Activated T-cell treated with anti-CD3 and anti-CD28 coated beads for 24 hours (primary cell): ENCODE measurements around the gene TECR.
"Not testable (repeated sequence)": the region's sequence is repeated elsewhere in the genome, so short reads cannot be mapped to it uniquely, and the experiment has no call there.

Source experiments
- DNase-seq: peaks from one replicate; pipeline ENCODE4 v3.0.0-alpha.2; 2020; ENCODE audit warnings: low read depth

Gene TECR

GRCh38 chr19:14529254-14530004 is at the start of gene TECR:
TECR (plus strand) TSS chr19:14529594; CDS start chr19:14529697, 103 bp downstream.
- DNase-seq, result peak; percentile 100

GRCh38 chr19:14479975-14480699 is 49.3 kb upstream of the TECR start:
- peak; percentile 64 for DNase-seq

- no peak for DNase-seq
Observed at GRCh38 chr19:14480700-14481079, 48.7 kb upstream of the TECR start.

- no peak for DNase-seq
Observed at GRCh38 chr19:14482172-14482941, 47.0 kb upstream of the TECR start.

GRCh38 chr19:14487370-14488125 is 41.8 kb upstream of the TECR start:
- DNase-seq, result no peak

GRCh38 chr19:14492756-14493337 is 36.5 kb upstream of the TECR start:
- DNase-seq, result no peak

GRCh38 chr19:14494411-14494810 is 35.0 kb upstream of the TECR start:
- DNase-seq, result no peak

- no peak for DNase-seq
Observed at GRCh38 chr19:14494910-14495671, 34.3 kb upstream of the TECR start.

- no peak for DNase-seq
Observed at GRCh38 chr19:14495672-14496028, 33.7 kb upstream of the TECR start.

GRCh38 chr19:14496029-14496833 is 33.2 kb upstream of the TECR start, which contains the start of gene GIPC1:
GIPC1 (minus strand) TSS chr19:14496127; CDS start chr19:14482976, 13,151 bp downstream.
- peak; percentile 79 for DNase-seq

- DNase-seq, result no peak
Observed at GRCh38 chr19:14496834-14497227, 32.6 kb upstream of the TECR start.

- DNase-seq, result no peak
Observed at GRCh38 chr19:14497228-14497921, 32.0 kb upstream of the TECR start.

- no peak for DNase-seq
Observed at GRCh38 chr19:14502334-14503092, 26.9 kb upstream of the TECR start.

GRCh38 chr19:14503285-14503684 is 26.1 kb upstream of the TECR start:
- no peak for DNase-seq

- not testable (repeated sequence) for DNase-seq
Observed at GRCh38 chr19:14504575-14504974, 24.8 kb upstream of the TECR start.

GRCh38 chr19:14505488-14506239 is 23.7 kb upstream of the TECR start:
- peak; percentile 52 for DNase-seq

GRCh38 chr19:14507704-14508542 is 21.5 kb upstream of the TECR start:
- DNase-seq, result no peak
